Fibroblast of the aortic adventitia (primary cell): Measurements from ENCODE around the gene SEPHS2. TPM values are rescaled to one million over a fixed set of nuclear protein-coding genes. Genes with fewer than 3 reads are reported as not detected.
A peak's percentile ranks its signal among the peaks of the same experiment; 100 is the strongest.

Experiments used
- DNase-seq: peaks from one replicate; pipeline ENCODE4 v3.0.0-alpha.2; 2010; ENCODE audit warnings: low read depth
- H3K4me3 ChIP-seq: 2 replicates; pipeline ENCODE4 v1.5.1; 2011; ENCODE audit warnings: low read depth, mild to moderate bottlenecking, control low read depth, low read length, moderate library complexity
- CTCF ChIP-seq: IDR thresholded peaks from 2 replicates; pipeline ENCODE4 v1.5.1; 2011; ENCODE audit warnings: mild to moderate bottlenecking, low read length, control low read depth, inconsistent platforms; ENCODE audit not compliant: insufficient read depth
- total RNA-seq: library from RNA; depleted of rRNA; stranded (reverse); fragments of >200 nt; gene quantifications from 2 replicates; pipeline ENCODE4 v1.2.3, GENCODE V29; 2012; ENCODE audit warnings: low replicate concordance

The SEPHS2 gene
- total RNA-seq, 1 donor: 15.0 TPM

- no peak for TF ChIP-seq CTCF
- peak overlapping the region; percentile 63 for H3K4me3 ChIP-seq
Measured at GRCh38 chr16:30416624-30417528, 28.8 kb downstream of the SEPHS2 start.

GRCh38 chr16:30416047-30416603 lies 29.5 kb downstream of the SEPHS2 start:
- TF ChIP-seq CTCF: no peak
- no peak for DNase-seq
- H3K4me3 ChIP-seq: no peak overlapping the region

More at GRCh38 chr16:30416624-30417528, 28.8 kb downstream of the SEPHS2 start:
- DNase-seq: no peak

- no peak overlapping the region for H3K4me3 ChIP-seq
- no peak for DNase-seq
- no peak for TF ChIP-seq CTCF
Measured at GRCh38 chr16:30414159-30414558, 31.5 kb downstream of the SEPHS2 start.

- no peak overlapping the region for H3K4me3 ChIP-seq
- no peak for DNase-seq
- TF ChIP-seq CTCF: no peak
Measured at GRCh38 chr16:30413112-30413806, 32.4 kb downstream of the SEPHS2 start.

GRCh38 chr16:30409125-30410060 lies 36.3 kb downstream of the SEPHS2 start:
- DNase-seq: peak; percentile 87
- peak overlapping the region; percentile 9 for H3K4me3 ChIP-seq
- TF ChIP-seq CTCF: peak; percentile 98
